T-helper 2 cell treated with Interferon-gamma antibody and Interleukin-4, amounts not matched to agents 100 ng/mL and 5 ng/mL, for 36 hours (primary cell): ENCODE data around the gene CCDC85C. TPM values are rescaled to one million over a fixed set of nuclear protein-coding genes. Genes with fewer than 3 reads are reported as not detected.

Experiments used
- intact Hi-C: fragments of 100-400 bp; cut with micrococcal nuclease; formaldehyde crosslinking; loops from one replicate; pipeline ENCODE4 v1.15.1; 2023
- total RNA-seq: library from RNA; stranded (reverse); gene quantifications from 2 replicates; pipeline ENCODE4 v1.2.3, GENCODE V29; 2022

Gene CCDC85C
- total RNA-seq, 1 donor from 2014 or later, result 9.5 TPM

- intact Hi-C loops, result no loop called here
These were observed 11.6 kb downstream of the CCDC85C start for GRCh38 chr14:99592394-99592793.

- intact Hi-C loops, result no loop called here
These were observed 13.1 kb downstream of the CCDC85C start for GRCh38 chr14:99590746-99591555.

GRCh38 chr14:99589651-99590530 is 14.1 kb downstream of the CCDC85C start:
- intact Hi-C loops, result no loop called here

- intact Hi-C loops, result no loop called here
These were observed 15.0 kb downstream of the CCDC85C start for GRCh38 chr14:99589031-99589441.

- intact Hi-C loops, result no loop called here
These were observed 16.3 kb downstream of the CCDC85C start for GRCh38 chr14:99587460-99588278.

- intact Hi-C loops, result no loop called here
These were observed 17.1 kb downstream of the CCDC85C start for GRCh38 chr14:99586761-99587459.

GRCh38 chr14:99586054-99586760 is 17.8 kb downstream of the CCDC85C start:
- intact Hi-C loops, result no loop called here

GRCh38 chr14:99584823-99585222 is 19.2 kb downstream of the CCDC85C start:
- intact Hi-C loops, result no loop called here

- intact Hi-C loops, result no loop called here
These were observed 22.1 kb downstream of the CCDC85C start for GRCh38 chr14:99581938-99582337.

- intact Hi-C loops, result no loop called here
These were observed 22.6 kb downstream of the CCDC85C start for GRCh38 chr14:99581374-99581773.

GRCh38 chr14:99579903-99580571 is 24.0 kb downstream of the CCDC85C start:
- intact Hi-C loops, result no loop called here

- intact Hi-C loops, result no loop called here
These were observed 24.7 kb downstream of the CCDC85C start for GRCh38 chr14:99579120-99579836.

GRCh38 chr14:99578541-99579101 is 25.4 kb downstream of the CCDC85C start:
- intact Hi-C loops, result no loop called here

GRCh38 chr14:99576761-99577705 is 27.0 kb downstream of the CCDC85C start:
- intact Hi-C loops, result no loop called here

- intact Hi-C loops, result no loop called here
These were observed 27.7 kb downstream of the CCDC85C start for GRCh38 chr14:99576304-99576703.

- intact Hi-C loops, result no loop called here
These were observed 28.7 kb downstream of the CCDC85C start for GRCh38 chr14:99575043-99576023.
